Kidney epithelial cell (primary cell): Measurements from ENCODE around the gene STC2. TPM values are rescaled to one million over a fixed set of nuclear protein-coding genes. Genes with fewer than 3 reads are reported as not detected.

Experiments
- DNase-seq: peaks from one replicate; pipeline ENCODE4 v3.0.0-alpha.2; 2010; ENCODE audit warnings: low read depth
- H3K27me3 ChIP-seq: 2 replicates; pipeline ENCODE4 v1.6.0; 2011; ENCODE audit warnings: low read length; ENCODE audit not compliant: control insufficient read depth, insufficient read depth
- H3K36me3 ChIP-seq: 2 replicates; pipeline ENCODE4 v1.5.1; 2011; ENCODE audit warnings: low read length; ENCODE audit not compliant: control insufficient read depth, insufficient read depth
- H3K4me3 ChIP-seq: 2 replicates; pipeline ENCODE4 v1.5.1; 2011; ENCODE audit warnings: low read depth, mild to moderate bottlenecking, control low read depth, low read length
- CTCF ChIP-seq: IDR thresholded peaks from 2 replicates; pipeline ENCODE4 v1.5.1; 2011; ENCODE audit warnings: mild to moderate bottlenecking, moderate library complexity, low read length, control low read depth, inconsistent platforms; ENCODE audit not compliant: insufficient read depth, poor library complexity, severe bottlenecking
- total RNA-seq: library from RNA; depleted of rRNA; stranded (reverse); fragments of >200 nt; gene quantifications from 2 replicates; pipeline ENCODE4 v1.2.3, GENCODE V29; 2015

The STC2 gene
- total RNA-seq, 1 donor from 2014 or later, result 219 TPM

GRCh38 chr5:173352366-173353349 lies 24.4 kb upstream of the STC2 start:
- no peak for DNase-seq
- H3K36me3 ChIP-seq, result no peaks in the 10 kb centered on the region
- TF ChIP-seq CTCF, result no peak
- H3K4me3 ChIP-seq, result no peak overlapping the region
- H3K27me3 ChIP-seq, result no peaks in the 10 kb centered on the region

- TF ChIP-seq CTCF, result no peak
- no peaks in the 10 kb centered on the region for H3K36me3 ChIP-seq
- no peaks in the 10 kb centered on the region for H3K27me3 ChIP-seq
- no peak overlapping the region for H3K4me3 ChIP-seq
- DNase-seq, result no peak
Measured at GRCh38 chr5:173342813-173343755, 14.9 kb upstream of the STC2 start.

- Histone ChIP-seq H3K4me3 (no peak overlapping the region), H3K36me3 (no peaks in the 10 kb centered on the region), H3K27me3 (no peaks in the 10 kb centered on the region)
- TF ChIP-seq CTCF, result no peak
- no peak for DNase-seq
Measured at GRCh38 chr5:173341961-173342430, 13.8 kb upstream of the STC2 start.

- Histone ChIP-seq H3K27me3 (no peaks in the 10 kb centered on the region), H3K36me3 (no peaks in the 10 kb centered on the region), H3K4me3 (no peak overlapping the region)
- DNase-seq, result no peak
- no peak for TF ChIP-seq CTCF
Measured at GRCh38 chr5:173340984-173341383, 12.8 kb upstream of the STC2 start.

GRCh38 chr5:173340451-173340850 lies 12.2 kb upstream of the STC2 start:
- no peaks in the 10 kb centered on the region for H3K36me3 ChIP-seq
- no peak for TF ChIP-seq CTCF
- no peak for DNase-seq
- H3K4me3 ChIP-seq, result no peak overlapping the region
- H3K27me3 ChIP-seq, result no peaks in the 10 kb centered on the region
